GM13977 (cell line): ENCODE measurements around the gene CD68.

Source experiments
- DNase-seq: peaks from one replicate; pipeline ENCODE4 v3.0.0; 2012; ENCODE audit warnings: low spot score
- CTCF ChIP-seq: IDR thresholded peaks from 2 replicates; pipeline ENCODE4 v1.5.1; 2012; ENCODE audit warnings: mild to moderate bottlenecking, control low read depth; ENCODE audit not compliant: insufficient read depth; ENCODE audit errors: extremely low read depth, missing control alignments
- in situ Hi-C: fragments of 300-500 bp; cut with MboI; formaldehyde crosslinking; loops from one replicate; pipeline ENCODE4 v1.12.0; 2022; ENCODE audit warnings: low sequenced_read_pairs, low pct_unique_long_range_greater_than_20kb, mixed read lengths, inconsistent platforms; ENCODE audit not compliant: unreplicated experiment

Gene CD68

GRCh38 chr17:7588553-7589203, 9.2 kb downstream of the CD68 start:
- in situ Hi-C loops = no loop called here
- no peak for TF ChIP-seq CTCF
- peak; percentile 42 for DNase-seq

- peak; percentile 90 for DNase-seq
- in situ Hi-C loops = no loop called here
- peak; percentile 81 for TF ChIP-seq CTCF
Observed at GRCh38 chr17:7589204-7589868, 9.9 kb downstream of the CD68 start.

- no peak for TF ChIP-seq CTCF
- in situ Hi-C loops = no loop called here
- DNase-seq = no peak
Observed at GRCh38 chr17:7589891-7590691, 10.7 kb downstream of the CD68 start, which contains the start of gene SOX15. Gene SOX15 (minus strand): TSS chr17:7590094. CDS start chr17:7589676, 418 bp downstream.

GRCh38 chr17:7590743-7591142, 11.3 kb downstream of the CD68 start:
- in situ Hi-C loops = no loop called here
- TF ChIP-seq CTCF = no peak
- no peak for DNase-seq

- no peak for TF ChIP-seq CTCF
- in situ Hi-C loops = no loop called here
- DNase-seq = no peak
Observed at GRCh38 chr17:7591596-7591995, 12.2 kb downstream of the CD68 start.

- no peak for DNase-seq
- no peak for TF ChIP-seq CTCF
- in situ Hi-C loops = no loop called here
Observed at GRCh38 chr17:7592422-7593021, 13.1 kb downstream of the CD68 start.
